Keratinocyte (primary cell): ENCODE measurements around the gene STIMATE. TPM values are rescaled to one million over a fixed set of nuclear protein-coding genes. Genes with fewer than 3 reads are reported as not detected.

Experiments used
- DNase-seq: peaks from one replicate; pipeline ENCODE4 v3.0.0-alpha.2; 2011; ENCODE audit warnings: low read depth, missing footprints, low spot score
- FAIRE-seq: peaks from 2 replicates; lab custom pipeline; 2011; peaks lifted over from hg19 to GRCh38; lab: Jason Lieb, UNC
- H2AFZ ChIP-seq: 2 replicates; pipeline ENCODE4 v1.6.0; 2012; ENCODE audit warnings: low read length, control low read depth, inconsistent platforms; ENCODE audit not compliant: control insufficient read depth
- H3K27ac ChIP-seq: 2 replicates; pipeline ENCODE4 v1.5.1; 2011; ENCODE audit warnings: low read length; ENCODE audit not compliant: control insufficient read depth, insufficient read depth
- H3K27me3 ChIP-seq: 3 replicates; pipeline ENCODE4 v1.6.0; 2011; ENCODE audit warnings: low read length; ENCODE audit not compliant: control insufficient read depth, insufficient read depth; ENCODE audit errors: extremely low read depth
- H3K36me3 ChIP-seq, 2 experiments: 2 replicates in 1 of 2; 3 replicates in 1 of 2; pipeline ENCODE4 v1.5.1; 2011; ENCODE audit warnings: low read length in 2 of 2, mild to moderate bottlenecking in 1 of 2; ENCODE audit not compliant: control insufficient read depth in 2 of 2, insufficient read depth in 2 of 2; ENCODE audit errors: extremely low read depth in 1 of 2
- H3K4me1 ChIP-seq: 3 replicates; pipeline ENCODE4 v1.5.1; 2011; ENCODE audit warnings: low read length; ENCODE audit not compliant: control insufficient read depth, insufficient read depth; ENCODE audit errors: extremely low read depth
- H3K4me2 ChIP-seq: 3 replicates; pipeline ENCODE4 v1.6.0; 2011; ENCODE audit warnings: low read depth, low read length; ENCODE audit not compliant: control insufficient read depth, insufficient read depth; ENCODE audit errors: extremely low read depth
- H3K4me3 ChIP-seq, 3 experiments: fragments of 200-600 bp in 1 of 3; sonication (generic) in 1 of 3; 2 replicates in 2 of 3; 3 replicates in 1 of 3; pipeline ENCODE4 v1.5.1; 2011 to 2016; ENCODE audit warnings: low read length in 3 of 3, mild to moderate bottlenecking in 3 of 3, control low read depth in 2 of 3, inconsistent platforms in 1 of 3, low read depth in 1 of 3, mixed read lengths in 1 of 3, mixed run types in 1 of 3, moderate library complexity in 1 of 3; ENCODE audit not compliant: control insufficient read depth in 2 of 3, insufficient read depth in 2 of 3; ENCODE audit errors: extremely low read depth in 1 of 3
- H3K79me2 ChIP-seq: 2 replicates; pipeline ENCODE4 v1.6.0; 2012; ENCODE audit warnings: low read length; ENCODE audit not compliant: control insufficient read depth, insufficient read depth
- H3K9ac ChIP-seq: 3 replicates; pipeline ENCODE4 v1.6.0; 2011; ENCODE audit warnings: low read length; ENCODE audit not compliant: control insufficient read depth, insufficient read depth; ENCODE audit errors: extremely low read depth
- H3K9me1 ChIP-seq: 3 replicates; pipeline ENCODE4 v1.6.0; 2011; ENCODE audit warnings: low read length; ENCODE audit not compliant: control insufficient read depth, insufficient read depth; ENCODE audit errors: extremely low read depth
- H3K9me3 ChIP-seq: 2 replicates; pipeline ENCODE4 v1.5.1; 2012; ENCODE audit warnings: low read depth, low read length; ENCODE audit not compliant: control insufficient read depth
- H4K20me1 ChIP-seq: 3 replicates; pipeline ENCODE4 v1.6.0; 2011; ENCODE audit warnings: low read length; ENCODE audit not compliant: control insufficient read depth, insufficient read depth; ENCODE audit errors: extremely low read depth
- EZH2 ChIP-seq: IDR thresholded peaks from one replicate; pipeline ENCODE4 v1.6.1; 2012; ENCODE audit warnings: inconsistent platforms, mild to moderate bottlenecking, low read length, moderate library complexity
- dilution Hi-C: fragments of 300-500 bp; cut with MboI; formaldehyde crosslinking; loops from one replicate; pipeline ENCODE4 v1.7.0; 2020; ENCODE audit warnings: low sequenced_read_pairs; ENCODE audit not compliant: extremely low pct_ligation_motif_present
- polyA plus RNA-seq, 5 experiments: library from polyadenylated mRNA; depleted of rRNA in 3 of 5; stranded (reverse) in 3 of 5; stranded (forward) in 1 of 5; unstranded in 1 of 5; fragments of >200 nt; gene quantifications; 1 replicate in 1 of 5; 2 replicates in 3 of 5; 3 replicates in 1 of 5; pipeline versions ENCODE4 v1.2.1 to v1.2.3, GENCODE V29; 2011 to 2012; ENCODE audit warnings: missing spikeins in 2 of 5, low read depth in 1 of 5, low replicate concordance in 1 of 5
- TF ChIP-seq, protein P1 (sequence below), 3 experiments: IDR thresholded peaks in 1 of 3; conservative IDR thresholded peaks in 1 of 3; optimal IDR thresholded peaks in 1 of 3; 2 replicates in 2 of 3; 3 replicates in 1 of 3; pipeline versions ENCODE3 to v1.5.1; 2011; ENCODE audit warnings: low read length in 3 of 3, mild to moderate bottlenecking in 3 of 3, moderate library complexity in 2 of 3, control low read depth in 1 of 3, inconsistent platforms in 1 of 3; ENCODE audit not compliant: insufficient read depth in 2 of 3; ENCODE audit errors: extremely low read depth in 1 of 3

The STIMATE gene
- polyA plus RNA-seq, 1 donor (not counting 4 experiments of a cell fraction or from before 2014, with no cell fraction given), result 8.2 TPM

GRCh38 chr3:52816199-52816598, 81.1 kb downstream of the STIMATE start:
- FAIRE-seq, result no peak
- no peaks in the 10 kb centered on the region for H3K4me1 ChIP-seq
- TF ChIP-seq EZH2, result no peak

DNA sequence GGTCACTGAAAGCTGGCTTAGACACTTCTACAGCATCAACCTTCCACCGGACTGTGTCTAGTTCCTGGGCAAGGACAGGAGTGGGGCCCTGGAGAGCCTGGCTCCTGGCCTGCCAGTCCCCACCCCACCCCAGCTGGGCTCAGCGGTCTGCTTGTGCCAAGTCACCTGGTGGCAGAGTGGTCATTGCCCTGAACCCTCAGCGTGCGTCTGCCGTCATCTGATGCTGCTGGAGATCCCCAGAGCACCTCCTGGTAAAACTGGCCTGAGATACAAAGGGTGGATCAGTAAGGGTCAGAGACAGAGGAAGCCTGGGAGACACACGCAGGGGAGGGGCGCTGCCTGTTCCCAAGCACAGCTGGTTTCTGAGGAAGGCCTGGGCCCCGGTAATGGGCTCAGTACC, 83.5 kb downstream of the STIMATE start:
- H3K79me2 ChIP-seq, result no peaks in the 10 kb centered on the region
- FAIRE-seq, result no peak
- H3K9me3 ChIP-seq, result no peaks in the 10 kb centered on the region
- dilution Hi-C loops, result no loop called here
- no peaks in the 10 kb centered on the region for H3K4me1 ChIP-seq
- H2AFZ ChIP-seq, result no peak overlapping the region
- no peak overlapping the region for H3K4me2 ChIP-seq
- no peak overlapping the region for H3K9ac ChIP-seq
- H3K27me3 ChIP-seq, result no peaks in the 10 kb centered on the region
- no peak for TF ChIP-seq EZH2
- TF ChIP-seq, protein P1, sequence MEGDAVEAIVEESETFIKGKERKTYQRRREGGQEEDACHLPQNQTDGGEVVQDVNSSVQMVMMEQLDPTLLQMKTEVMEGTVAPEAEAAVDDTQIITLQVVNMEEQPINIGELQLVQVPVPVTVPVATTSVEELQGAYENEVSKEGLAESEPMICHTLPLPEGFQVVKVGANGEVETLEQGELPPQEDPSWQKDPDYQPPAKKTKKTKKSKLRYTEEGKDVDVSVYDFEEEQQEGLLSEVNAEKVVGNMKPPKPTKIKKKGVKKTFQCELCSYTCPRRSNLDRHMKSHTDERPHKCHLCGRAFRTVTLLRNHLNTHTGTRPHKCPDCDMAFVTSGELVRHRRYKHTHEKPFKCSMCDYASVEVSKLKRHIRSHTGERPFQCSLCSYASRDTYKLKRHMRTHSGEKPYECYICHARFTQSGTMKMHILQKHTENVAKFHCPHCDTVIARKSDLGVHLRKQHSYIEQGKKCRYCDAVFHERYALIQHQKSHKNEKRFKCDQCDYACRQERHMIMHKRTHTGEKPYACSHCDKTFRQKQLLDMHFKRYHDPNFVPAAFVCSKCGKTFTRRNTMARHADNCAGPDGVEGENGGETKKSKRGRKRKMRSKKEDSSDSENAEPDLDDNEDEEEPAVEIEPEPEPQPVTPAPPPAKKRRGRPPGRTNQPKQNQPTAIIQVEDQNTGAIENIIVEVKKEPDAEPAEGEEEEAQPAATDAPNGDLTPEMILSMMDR (optimal IDR thresholded peaks at IDR 0.05 in 1 of 3, IDR thresholded peaks at IDR 0.05 in 1 of 3, conservative IDR thresholded peaks at IDR 0.05 in 1 of 3; ENCODE audit: extremely low read depth in 1 of 3, insufficient read depth in 2 of 3, low read length in 3 of 3), result no peak
- no peaks in the 10 kb centered on the region for H4K20me1 ChIP-seq
- H3K36me3 ChIP-seq, result no peaks in the 10 kb centered on the region
- no peak for DNase-seq
- H3K9me1 ChIP-seq, result no peaks in the 10 kb centered on the region
- H3K27ac ChIP-seq, result no peak overlapping the region
- no peak overlapping the region for H3K4me3 ChIP-seq

More at GRCh38 chr3:52816199-52816598, 81.1 kb downstream of the STIMATE start:
- Histone ChIP-seq H3K9ac (no peak overlapping the region), H3K79me2 (no peaks in the 10 kb centered on the region), H3K9me3 (no peaks in the 10 kb centered on the region), H3K4me3 (no peak overlapping the region), H3K4me2 (no peak overlapping the region), H4K20me1 (no peaks in the 10 kb centered on the region), H3K27me3 (no peaks in the 10 kb centered on the region), H2AFZ (no peak overlapping the region), H3K9me1 (no peaks in the 10 kb centered on the region), H3K27ac (no peak overlapping the region), H3K36me3 (no peaks in the 10 kb centered on the region)
- no peak for DNase-seq
- dilution Hi-C loops, result no loop called here

DNA sequence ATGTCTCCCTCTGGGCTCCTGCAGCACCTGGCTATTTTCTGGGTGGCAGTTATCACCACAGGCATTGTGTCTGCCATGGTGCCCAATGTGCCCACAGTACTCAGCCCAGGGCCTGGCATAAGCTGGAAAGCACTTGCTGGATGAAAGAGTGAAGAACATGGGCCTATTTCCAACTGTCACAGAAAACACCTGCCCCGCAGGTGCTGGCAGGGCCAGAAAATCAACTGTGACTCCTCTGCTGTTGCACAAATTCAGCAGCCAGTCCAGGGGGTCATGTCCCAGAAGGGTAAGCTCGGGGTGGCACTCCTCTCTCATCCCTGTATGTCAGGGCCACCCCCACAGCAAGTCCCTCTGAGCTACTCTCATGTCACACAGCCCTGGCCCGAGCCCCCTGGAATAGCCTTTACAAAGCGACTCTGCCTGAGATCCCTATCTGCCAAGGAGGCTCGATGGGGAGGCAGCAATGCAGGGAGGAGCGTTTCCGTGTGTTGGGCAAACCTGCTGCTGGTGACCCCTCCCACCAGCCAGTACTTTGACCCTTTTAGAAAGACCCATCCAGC, 85.8 kb downstream of the STIMATE start:
- FAIRE-seq, result no peak
- H2AFZ ChIP-seq, result no peak overlapping the region
- no peaks in the 10 kb centered on the region for H3K27me3 ChIP-seq
- H3K27ac ChIP-seq, result no peak overlapping the region
- no peak for DNase-seq
- H3K79me2 ChIP-seq, result no peaks in the 10 kb centered on the region
- no peak overlapping the region for H3K4me2 ChIP-seq
- no peaks in the 10 kb centered on the region for H3K9me1 ChIP-seq
- dilution Hi-C loops, result no loop called here
- H3K9ac ChIP-seq, result no peak overlapping the region
- no peaks in the 10 kb centered on the region for H3K4me1 ChIP-seq
- H3K4me3 ChIP-seq, result no peak overlapping the region
- TF ChIP-seq, protein P1 (optimal IDR thresholded peaks at IDR 0.05 in 1 of 3, IDR thresholded peaks at IDR 0.05 in 1 of 3, conservative IDR thresholded peaks at IDR 0.05 in 1 of 3; ENCODE audit: extremely low read depth in 1 of 3, insufficient read depth in 2 of 3, low read length in 3 of 3), result no peak
- TF ChIP-seq EZH2, result no peak
- no peaks in the 10 kb centered on the region for H4K20me1 ChIP-seq
- H3K9me3 ChIP-seq, result no peaks in the 10 kb centered on the region
- H3K36me3 ChIP-seq, result no peaks in the 10 kb centered on the region
